Aorta (tissue), 5 donors: Measurements from ENCODE around the gene SUSD4. TPM values are rescaled to one million over a fixed set of nuclear protein-coding genes. Genes with fewer than 3 reads are reported as not detected.

Source experiments
- ATAC-seq: fragments of 200-7000 bp; cut with Tn5 transposase; one replicate; pipeline ENCODE4 v1.9.1; 2022; ENCODE audit warnings: moderate library complexity; ENCODE audit not compliant: low FRiP score
- DNase-seq, 2 donors: peaks; one replicate each; pipeline ENCODE4 v3.0.0-alpha.2; 2020
- H3K27ac ChIP-seq, 2 donors: one replicate each; pipeline ENCODE4 v1.5.1; 2013; ENCODE audit warnings: low read length in 2 of 2, mild to moderate bottlenecking in 2 of 2, moderate library complexity in 2 of 2, control low read depth in 1 of 2, inconsistent platforms in 1 of 2, low read depth in 1 of 2
- H3K27me3 ChIP-seq, 2 donors: one replicate each; pipeline ENCODE4 v1.6.1; 2013; ENCODE audit warnings: control low read depth in 1 of 2, low read length in 1 of 2, mild to moderate bottlenecking in 1 of 2, moderate library complexity in 1 of 2; ENCODE audit not compliant: insufficient read depth in 2 of 2, control insufficient read depth in 1 of 2
- H3K36me3 ChIP-seq, 2 donors: one replicate each; pipeline ENCODE4 v1.6.1; 2013; ENCODE audit warnings: control low read depth in 1 of 2, low read length in 1 of 2, mild to moderate bottlenecking in 1 of 2; ENCODE audit not compliant: insufficient read depth in 2 of 2, control insufficient read depth in 1 of 2
- H3K4me1 ChIP-seq, 2 donors: one replicate each; pipeline ENCODE4 v1.6.1; 2013; ENCODE audit warnings: low read length in 2 of 2, control low read depth in 1 of 2, mild to moderate bottlenecking in 1 of 2, moderate library complexity in 1 of 2; ENCODE audit not compliant: insufficient read depth in 2 of 2, control insufficient read depth in 1 of 2
- H3K4me3 ChIP-seq, 2 donors: one replicate each; pipeline ENCODE4 v1.5.1; 2013; ENCODE audit warnings: low read length in 2 of 2, control low read depth in 1 of 2, mild to moderate bottlenecking in 1 of 2
- H3K9me3 ChIP-seq: one replicate; pipeline ENCODE4 v1.6.1; 2013; ENCODE audit warnings: mild to moderate bottlenecking, low read length; ENCODE audit not compliant: control insufficient read depth
- WGBS, 2 donors: extraction: QIAGEN DNeasy Blood & Tissue Kit; methylation state at CpG; one replicate each; pipeline ENCODE4 v1.1.7; 2013; 5-methylcytosine and 5-hydroxymethylcytosine counted together
- intact Hi-C, 2 donors: fragments of 100-400 bp; cut with DNase I; formaldehyde crosslinking; loops; one replicate each; pipeline versions ENCODE4 v1.14.2 to v1.15.0; 2022
- polyA plus RNA-seq, 2 donors: library from polyadenylated mRNA; stranded (reverse); fragments of 200-250 nt; gene quantifications; one replicate each; pipeline ENCODE4 v1.2.3, GENCODE V29; 2013
- total RNA-seq, 2 donors: library from RNA; stranded (reverse); fragmentation: NEBNext Ultra II Directional; extraction: Animal tissue kit (Norgen Biotek cat#: 25700); gene quantifications; one replicate each; pipeline ENCODE4 v1.2.1, GENCODE V29; 2021
- donor health status: healthy with polysubstance abuse.
- donor health status: Bipolar disorder and iron deficiency.
- donor health status: DM: no; HTN: no; CAD: no.
- donor health status: DM: no; HTN: no; CAD: no.
- donor health status: DM: yes; HTN: yes; CAD: no.

SUSD4 gene
- total and polyA plus RNA-seq, 4 donors: 0.46 to 0.81 (median 0.57) TPM

DNA sequence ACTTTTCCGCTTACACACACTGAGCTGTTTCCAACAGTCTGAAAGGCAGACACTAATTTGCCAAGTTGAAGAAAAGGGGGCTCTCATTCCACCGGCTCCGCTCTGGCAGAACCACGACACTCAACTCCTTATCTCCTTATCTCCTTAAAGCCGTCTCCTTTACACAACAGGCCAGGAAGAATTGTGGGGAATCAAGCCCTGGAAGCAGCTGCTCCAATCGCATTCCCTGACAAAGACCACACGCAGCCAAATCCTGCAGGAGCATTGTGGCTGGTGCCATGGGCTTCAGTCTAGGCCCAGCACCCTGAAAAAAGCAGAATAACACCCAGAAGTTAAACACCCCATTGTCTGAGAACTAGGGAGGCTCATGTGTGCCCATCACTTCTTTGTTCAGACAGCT, 24.1 kb downstream of the SUSD4 start:
- Histone ChIP-seq H3K27ac (no peak overlapping the region), H3K9me3 (no peaks in the 10 kb centered on the region), H3K27me3 (peaks cover 0 to 3% of the 10 kb centered on the region in 2 donors), H3K36me3 (no peaks in the 10 kb centered on the region), H3K4me3 (no peak overlapping the region), H3K4me1 (no peaks in the 10 kb centered on the region)
- WGBS, 2 donors: 91 to 97% methylated on average over 7 of the region's 7 CpGs
- DNase-seq: no peak
- ATAC-seq: no peak
- intact Hi-C loops: no loop called here

DNA sequence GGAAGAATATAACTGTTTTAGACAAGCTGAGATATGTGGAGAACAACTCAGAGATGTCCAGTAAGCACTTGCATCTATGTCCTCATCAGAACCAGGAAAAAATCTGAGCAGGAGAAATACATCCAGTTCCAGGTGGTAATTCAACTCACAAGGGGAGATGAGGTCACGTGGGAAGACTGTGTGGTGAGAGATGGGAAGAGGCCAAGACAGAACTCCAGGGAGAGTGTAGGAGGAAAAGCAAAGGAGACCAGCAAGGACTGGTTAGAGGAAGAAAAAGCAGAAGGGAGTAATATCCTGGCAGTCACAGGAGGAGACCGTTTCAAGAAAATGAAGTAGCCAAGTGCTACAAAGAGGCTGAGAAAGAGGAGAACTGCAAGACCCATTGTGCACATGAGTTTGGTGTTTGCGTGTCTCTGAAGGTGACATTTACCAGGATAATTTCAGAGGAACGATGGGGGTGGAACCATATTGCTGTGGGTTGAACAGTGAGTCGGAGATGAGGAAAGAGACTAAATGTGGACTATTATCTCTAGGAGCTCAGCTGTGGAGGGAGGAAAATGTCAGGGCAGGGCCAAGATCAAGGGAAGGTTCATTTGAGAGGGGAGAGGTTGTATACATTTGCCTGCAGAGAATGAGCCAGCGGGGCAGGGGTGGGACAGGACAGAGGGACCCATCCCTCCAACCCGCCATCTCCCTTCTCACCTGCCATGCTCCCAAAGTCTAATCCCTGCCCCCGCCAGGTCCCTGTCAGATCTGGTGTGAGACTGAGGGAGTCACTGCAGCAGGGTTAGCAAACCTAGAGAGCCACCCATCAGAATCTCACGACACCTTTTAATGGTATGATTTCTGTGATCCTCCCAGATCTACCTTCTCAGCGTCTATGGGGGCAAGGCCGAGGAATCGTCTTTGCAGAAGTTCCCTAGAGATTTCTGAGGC, 24.9 kb downstream of the SUSD4 start:
- Histone ChIP-seq H3K9me3 (no peaks in the 10 kb centered on the region), H3K36me3 (no peaks in the 10 kb centered on the region), H3K27me3 (peaks cover 0 to 3% of the 10 kb centered on the region in 2 donors), H3K4me1 (no peaks in the 10 kb centered on the region), H3K4me3 (no peak overlapping the region), H3K27ac (no peak overlapping the region)
- ATAC-seq: no peak
- intact Hi-C loops: no loop called here
- WGBS, 2 donors: 79 to 83% methylated on average over 12 of the region's 12 CpGs
- no peak for DNase-seq

DNA sequence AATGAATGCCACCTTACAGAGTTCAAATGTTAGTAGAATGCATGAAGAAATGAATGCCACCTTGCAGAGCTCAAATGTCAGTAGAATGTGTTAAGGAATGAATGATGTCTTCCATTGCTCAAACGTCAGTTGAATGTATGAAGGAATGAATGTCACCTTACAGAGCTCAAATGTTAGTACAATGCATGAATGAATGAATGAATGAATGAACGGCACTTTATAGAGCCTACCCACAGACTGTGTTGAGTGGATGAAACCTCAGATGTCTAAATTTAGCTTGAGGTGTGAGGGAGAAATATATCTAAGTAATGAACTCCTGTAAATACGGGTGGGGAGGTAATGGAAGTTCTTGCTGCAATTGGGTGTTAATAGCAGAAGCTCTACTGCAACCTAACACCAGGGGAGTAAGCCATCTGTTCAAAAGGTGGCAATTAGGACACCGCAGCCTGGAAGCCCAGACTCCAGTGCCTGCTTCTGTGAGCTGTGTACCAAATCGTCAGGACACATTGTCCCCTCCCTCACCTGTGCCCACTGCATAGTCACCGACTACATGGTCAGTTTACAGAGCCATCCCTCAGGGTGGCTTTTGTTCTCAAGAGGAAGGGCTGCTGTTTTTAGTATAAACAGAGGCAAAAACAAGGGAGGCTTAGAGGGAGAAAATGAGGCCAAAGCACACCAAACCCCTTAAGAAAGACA, 26.7 kb downstream of the SUSD4 start:
- ATAC-seq: no peak
- Histone ChIP-seq H3K4me3 (no peak overlapping the region), H3K4me1 (no peaks in the 10 kb centered on the region), H3K27ac (no peak overlapping the region), H3K27me3 (peaks cover 0 to 3% of the 10 kb centered on the region in 2 donors), H3K36me3 (no peaks in the 10 kb centered on the region), H3K9me3 (no peaks in the 10 kb centered on the region)
- intact Hi-C loops: no loop called here
- WGBS, 2 donors: 87 to 88% methylated on average over 6 of the region's 6 CpGs
- no peak for DNase-seq

- H3K4me1 ChIP-seq: peaks cover 5 to 6% of the 10 kb centered on the region in 2 donors
- intact Hi-C loops: no loop called here
- ATAC-seq: no peak
- H3K4me3 ChIP-seq: no peak overlapping the region
- H3K9me3 ChIP-seq: no peaks in the 10 kb centered on the region
- H3K27ac ChIP-seq: no peak overlapping the region
- 92 to 98% methylated on average over 2 of the region's 2 CpGs for WGBS, 2 donors
- no peak for DNase-seq
- H3K36me3 ChIP-seq: no peaks in the 10 kb centered on the region
- no peaks in the 10 kb centered on the region for H3K27me3 ChIP-seq
Measured at GRCh38 chr1:223334156-223334555, 29.8 kb downstream of the SUSD4 start.

DNA sequence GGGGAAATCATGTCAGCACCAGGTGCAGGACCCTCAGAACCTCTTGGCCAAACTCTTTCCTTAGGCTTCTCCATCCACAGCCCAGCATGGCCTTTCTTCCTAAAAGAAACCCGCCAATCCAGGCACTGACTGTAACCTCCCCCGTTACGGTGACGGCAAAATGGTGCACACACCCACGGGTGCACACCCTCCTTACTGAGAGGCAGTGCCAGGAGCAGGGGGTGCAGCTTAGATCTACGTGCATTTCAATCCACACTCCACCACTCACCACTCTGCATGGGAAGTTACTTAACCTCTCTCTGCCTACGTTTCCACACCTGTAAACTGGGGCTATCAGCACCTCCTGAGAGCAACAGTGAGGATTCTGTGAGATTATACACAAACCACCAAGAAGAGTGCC, 31.0 kb downstream of the SUSD4 start:
- no peak for ATAC-seq

DNA sequence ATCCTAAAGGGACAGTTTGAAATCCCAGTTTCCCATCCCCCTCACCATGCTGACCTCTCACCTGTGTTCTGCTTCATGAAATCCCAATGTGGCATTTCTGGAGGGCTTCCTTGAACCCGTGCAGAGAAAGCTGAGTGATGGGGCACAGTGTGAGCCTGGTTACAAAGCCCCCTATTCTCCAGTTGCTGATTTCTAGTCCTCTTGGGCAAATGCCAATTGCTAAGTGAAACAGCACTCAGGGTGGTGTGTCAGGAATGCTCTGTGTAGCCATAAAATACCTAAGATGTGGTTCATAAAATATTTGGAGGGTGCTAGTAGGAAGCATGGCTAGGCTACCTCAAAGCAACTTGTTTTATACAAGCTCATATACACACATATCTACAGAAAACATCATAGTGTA, 32.0 kb downstream of the SUSD4 start:
- ATAC-seq (no peak), DNase-seq (no peak)
- no peaks in the 10 kb centered on the region for H3K36me3 ChIP-seq
- H3K4me1 ChIP-seq: peaks cover 5 to 6% of the 10 kb centered on the region in 2 donors
- no peak overlapping the region for H3K27ac ChIP-seq
- H3K27me3 ChIP-seq: no peaks in the 10 kb centered on the region
- H3K4me3 ChIP-seq: no peak overlapping the region
- no peaks in the 10 kb centered on the region for H3K9me3 ChIP-seq
- intact Hi-C loops: no loop called here
- WGBS, 2 donors: 56 to 62% methylated on average over 1 of the region's 1 CpG

More for the DNA sequence above, 31.0 kb downstream of the SUSD4 start:
- DNase-seq: no peak
- no peak overlapping the region for H3K27ac ChIP-seq
- no peak overlapping the region for H3K4me3 ChIP-seq
- intact Hi-C loops: no loop called here
- H3K9me3 ChIP-seq: no peaks in the 10 kb centered on the region
- WGBS, 2 donors: 89 to 94% methylated on average over 7 of the region's 7 CpGs
- no peaks in the 10 kb centered on the region for H3K36me3 ChIP-seq
- H3K27me3 ChIP-seq: no peaks in the 10 kb centered on the region
- peaks cover 5 to 6% of the 10 kb centered on the region in 2 donors for H3K4me1 ChIP-seq

DNA sequence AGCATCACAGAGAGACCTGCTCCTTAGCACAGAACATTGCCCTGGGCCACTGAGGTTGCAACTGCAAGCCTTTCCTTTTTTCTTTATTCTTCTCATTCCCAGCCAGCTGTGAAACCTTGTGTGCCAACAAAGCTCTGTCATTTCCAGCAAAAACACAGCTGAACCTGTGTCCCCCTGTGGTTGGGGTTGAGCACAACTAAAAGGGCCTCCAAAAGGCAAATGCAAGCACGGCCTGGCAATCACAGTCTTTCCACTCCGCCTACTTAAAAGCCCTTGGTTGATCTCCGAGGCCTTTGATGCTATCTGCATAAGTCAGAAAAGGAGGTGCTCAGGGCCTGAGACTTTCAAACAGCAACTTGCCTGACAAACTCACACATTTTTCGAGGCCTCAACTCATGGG, 32.7 kb downstream of the SUSD4 start:
- no peaks in the 10 kb centered on the region for H3K27me3 ChIP-seq
- 18 to 21% methylated on average over 4 of the region's 4 CpGs for WGBS, 2 donors
- no peaks in the 10 kb centered on the region for H3K36me3 ChIP-seq
- intact Hi-C loops: no loop called here
- DNase-seq (no peak), ATAC-seq (no peak)
- H3K27ac ChIP-seq: no peak overlapping the region
- peaks cover 5 to 6% of the 10 kb centered on the region in 2 donors for H3K4me1 ChIP-seq
- no peak overlapping the region for H3K4me3 ChIP-seq
- no peaks in the 10 kb centered on the region for H3K9me3 ChIP-seq

- 17 to 18% methylated on average over 3 of the region's 3 CpGs for WGBS, 2 donors
- H3K36me3 ChIP-seq: no peaks in the 10 kb centered on the region
- no peaks in the 10 kb centered on the region for H3K9me3 ChIP-seq
- DNase-seq: no peak
- peaks cover 5 to 6% of the 10 kb centered on the region in 2 donors for H3K4me1 ChIP-seq
- no peak overlapping the region for H3K27ac ChIP-seq
- no peaks in the 10 kb centered on the region for H3K27me3 ChIP-seq
- intact Hi-C loops: no loop called here
- no peak for ATAC-seq
- H3K4me3 ChIP-seq: no peak overlapping the region
Measured at GRCh38 chr1:223330466-223330865, 33.5 kb downstream of the SUSD4 start.
